Mesenteric fat pad (tissue), 1 donor: ENCODE measurements around the gene LSM10. TPM values are rescaled to one million over a fixed set of nuclear protein-coding genes. Genes with fewer than 3 reads are reported as not detected.

Experiments used
- DNase-seq: peaks from one replicate; pipeline ENCODE4 v3.0.0-alpha.2; 2020; ENCODE audit warnings: low spot score
- total RNA-seq: library from RNA; stranded (reverse); fragmentation: NEBNext Ultra II Directional; extraction: Animal tissue kit (Norgen Biotek cat#: 25700); gene quantifications from one replicate; pipeline ENCODE4 v1.2.1, GENCODE V29; 2021
- donor health status: DM: yes; HTN: yes; CAD: no.

Gene LSM10
- total RNA-seq, 1 donor from 2014 or later = 50.1 TPM

DNA sequence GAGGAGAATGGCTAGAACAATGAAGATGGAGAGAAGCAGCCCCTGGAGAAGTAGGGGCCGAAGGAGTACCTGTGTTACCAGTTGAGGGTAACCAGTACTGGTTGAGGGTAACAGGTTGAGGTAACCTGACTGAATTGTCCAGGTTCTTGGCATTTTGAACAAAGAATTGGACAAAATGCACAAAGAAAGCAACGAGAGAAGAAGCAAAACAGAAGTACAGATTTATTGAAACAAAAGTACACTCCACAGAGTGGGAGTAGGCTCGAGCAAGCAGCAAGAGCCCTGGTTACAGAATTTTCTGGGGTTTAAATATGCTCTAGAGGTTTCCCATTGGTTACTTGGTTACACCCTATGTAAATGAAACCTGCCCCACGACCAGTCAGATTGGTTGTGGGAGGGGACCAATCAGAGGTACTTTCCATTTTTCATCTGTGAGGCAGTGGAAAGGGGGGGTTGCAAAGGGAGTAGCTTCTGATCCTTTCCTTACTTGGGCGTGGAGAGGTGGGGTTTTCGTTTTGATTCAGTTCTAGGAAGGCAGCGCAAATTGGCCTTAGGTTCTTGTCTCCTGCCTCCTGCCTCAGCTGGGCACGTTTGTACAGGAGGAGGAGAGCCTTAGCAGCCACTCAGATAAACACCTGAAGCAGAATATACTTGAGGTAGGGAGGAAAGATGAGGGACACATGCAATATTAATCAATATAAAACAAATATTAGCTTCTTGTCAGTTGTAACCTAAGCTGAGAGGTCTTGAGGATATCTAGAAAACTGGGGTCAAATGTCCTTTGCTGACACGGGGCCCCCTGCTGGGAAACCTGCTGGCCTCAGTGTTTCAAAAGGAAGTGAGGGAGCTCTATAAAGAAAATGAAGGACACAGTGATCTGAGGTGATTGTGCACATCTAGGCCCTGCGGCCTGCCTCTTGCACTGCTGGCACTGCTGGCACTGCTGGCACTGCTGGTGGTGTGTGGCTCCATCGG lies 14.3 kb upstream of the LSM10 start:
- DNase-seq = no peak

DNA sequence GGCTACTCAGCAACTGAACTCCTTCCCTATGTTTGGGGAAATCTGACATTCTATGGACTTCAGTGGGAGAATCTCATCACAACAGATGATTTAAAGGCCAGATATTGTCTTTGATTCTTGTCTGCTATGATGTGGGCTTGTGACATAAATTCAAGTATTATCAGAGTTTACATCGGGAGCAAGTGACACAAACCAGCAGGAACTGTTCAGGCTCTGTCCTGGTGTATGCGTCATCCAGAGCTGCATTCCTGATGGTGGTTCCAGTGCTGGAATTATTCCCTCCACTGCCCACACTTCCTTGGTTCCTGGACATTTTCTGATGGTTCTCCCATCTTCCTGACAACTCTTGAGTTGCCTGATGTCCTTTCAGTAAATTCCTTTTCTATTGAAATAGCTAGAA lies 10.8 kb upstream of the LSM10 start:
- no peak for DNase-seq

DNA sequence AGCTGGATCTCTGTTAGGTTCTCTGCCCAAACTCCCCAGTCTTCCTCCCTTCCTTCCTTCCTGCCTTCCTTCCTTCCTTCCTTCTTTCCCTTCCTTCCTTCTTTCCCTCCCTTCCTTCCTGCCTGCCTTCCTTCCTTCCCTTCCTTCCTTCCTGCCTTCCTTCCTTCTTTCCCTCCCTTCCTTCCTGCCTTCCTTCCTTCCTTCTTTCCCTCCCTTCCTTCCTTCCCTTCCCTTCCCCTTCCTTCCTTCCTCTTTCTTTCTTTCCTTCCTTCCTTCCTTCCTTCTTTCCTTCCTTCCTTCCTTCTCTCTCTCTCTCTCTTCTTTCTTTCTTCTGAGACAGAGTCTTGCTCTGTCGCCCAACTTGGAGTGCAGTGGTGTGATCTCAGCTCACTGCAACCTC lies 8.7 kb upstream of the LSM10 start:
- no peak for DNase-seq

DNA sequence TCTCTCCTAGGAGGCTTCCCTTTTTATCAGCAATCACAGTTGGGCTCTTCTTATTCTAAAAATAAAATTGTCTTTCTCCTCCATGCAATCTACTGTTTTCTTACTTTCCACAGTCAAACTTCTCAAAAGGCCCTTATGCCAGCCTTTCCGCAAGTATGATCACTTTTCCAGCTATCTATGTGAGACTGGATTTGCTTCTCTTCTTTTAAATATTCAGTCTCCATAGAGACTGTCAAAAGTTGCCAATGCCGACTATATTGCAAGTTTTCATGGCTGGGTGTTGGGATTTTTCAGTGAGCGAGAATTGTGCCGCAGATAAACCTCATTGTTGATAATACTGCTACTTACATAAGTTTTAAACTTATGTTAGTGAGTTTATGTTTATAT lies 4.8 kb upstream of the LSM10 start:
- no peak for DNase-seq

DNA sequence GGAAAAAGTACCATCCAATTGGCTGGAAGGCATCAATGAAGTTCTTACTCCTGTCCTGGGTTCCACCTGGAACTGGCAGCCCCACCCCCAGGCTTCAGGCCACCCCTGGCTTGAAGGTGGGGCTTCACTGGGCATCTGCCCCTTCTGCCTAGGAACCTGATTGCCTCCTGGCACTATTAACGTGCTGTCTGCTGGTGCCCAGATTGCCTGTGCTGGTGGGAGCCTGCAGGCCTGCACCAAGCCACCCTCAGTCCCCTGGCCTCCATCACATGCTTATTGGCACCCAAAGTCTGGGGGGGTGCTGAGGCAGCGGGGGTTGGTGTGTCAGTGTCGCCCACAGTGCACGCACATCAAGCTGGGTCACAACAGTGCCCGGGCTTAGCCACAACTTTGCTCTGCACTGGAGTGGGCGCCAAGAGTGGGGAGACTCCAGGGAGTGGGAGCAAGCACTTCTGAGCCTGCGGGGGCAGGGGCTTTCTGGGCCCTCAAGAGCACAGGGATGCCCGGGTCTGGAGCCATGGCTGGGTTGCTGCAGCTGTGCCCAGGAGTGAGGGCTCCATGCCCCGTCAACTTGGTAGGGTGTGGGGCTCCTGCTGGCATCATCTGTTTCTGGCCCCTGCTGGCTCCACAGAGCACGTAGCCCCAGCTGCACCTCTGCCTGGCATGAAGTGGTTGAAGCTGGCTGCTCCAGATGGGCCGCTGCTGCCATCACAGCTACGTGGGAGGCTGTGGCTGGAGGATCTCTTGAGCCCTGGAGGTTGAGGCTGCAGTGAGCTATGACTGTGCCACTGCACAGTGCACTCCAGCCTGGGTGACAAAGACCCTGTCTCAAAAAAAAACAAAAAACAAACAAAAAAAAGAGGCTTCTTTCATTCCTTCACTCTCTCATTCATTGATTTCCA lies 4.1 kb upstream of the LSM10 start:
- no peak for DNase-seq

DNA sequence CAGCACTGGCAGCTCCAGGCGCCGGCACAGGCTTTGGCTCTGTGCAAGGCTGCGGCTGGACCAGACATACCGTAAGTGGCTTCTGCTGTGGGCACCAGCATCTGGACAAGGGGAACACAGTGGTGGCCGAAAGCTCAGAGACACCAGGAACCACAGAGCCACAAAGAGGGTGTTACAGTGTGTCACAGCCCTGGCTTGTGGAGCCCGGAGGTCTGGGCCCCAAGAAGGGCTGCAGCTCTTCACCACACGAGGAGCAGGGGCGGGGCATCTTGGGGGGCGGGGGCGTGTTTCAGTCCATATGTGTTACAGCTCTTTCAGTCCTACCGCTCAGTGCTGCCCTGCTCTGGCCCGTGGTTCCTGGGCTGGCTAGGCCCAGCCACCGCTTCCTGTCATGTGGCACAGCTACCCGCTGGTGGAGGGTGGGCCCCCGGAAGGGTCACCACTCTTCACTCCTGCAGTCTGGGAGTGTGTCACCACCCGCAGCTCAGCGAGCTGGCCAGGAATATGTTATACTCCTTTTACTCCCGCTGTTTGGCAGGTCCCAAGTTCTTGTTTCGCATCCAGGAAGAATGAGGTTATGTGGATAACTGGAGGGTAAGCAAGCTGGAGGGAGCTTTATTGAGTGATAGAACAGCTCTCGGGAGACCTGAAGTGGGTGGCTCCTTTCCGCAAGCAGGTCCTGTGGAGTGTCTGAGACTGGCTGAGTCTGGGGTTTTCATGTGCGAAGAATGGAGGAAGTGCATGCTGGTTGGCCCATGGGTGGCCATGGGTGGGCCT lies 3.3 kb upstream of the LSM10 start:
- no peak for DNase-seq

DNA sequence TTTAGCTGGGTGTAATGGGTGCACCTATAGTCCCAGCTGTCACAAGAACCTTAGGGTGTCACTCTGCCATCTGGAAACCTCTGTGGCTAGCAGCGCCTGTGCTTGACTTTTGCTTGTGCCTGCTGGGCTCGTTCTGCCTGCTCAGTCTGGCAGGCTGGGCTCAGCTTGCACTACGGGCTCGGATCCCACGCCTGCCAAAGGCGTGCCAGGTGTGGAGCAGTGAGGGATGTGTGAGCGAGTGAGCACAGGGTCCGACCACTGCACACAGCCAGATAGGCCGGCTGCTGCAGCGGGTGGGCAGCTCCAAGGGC lies 2.8 kb upstream of the LSM10 start:
- DNase-seq = no peak

DNA sequence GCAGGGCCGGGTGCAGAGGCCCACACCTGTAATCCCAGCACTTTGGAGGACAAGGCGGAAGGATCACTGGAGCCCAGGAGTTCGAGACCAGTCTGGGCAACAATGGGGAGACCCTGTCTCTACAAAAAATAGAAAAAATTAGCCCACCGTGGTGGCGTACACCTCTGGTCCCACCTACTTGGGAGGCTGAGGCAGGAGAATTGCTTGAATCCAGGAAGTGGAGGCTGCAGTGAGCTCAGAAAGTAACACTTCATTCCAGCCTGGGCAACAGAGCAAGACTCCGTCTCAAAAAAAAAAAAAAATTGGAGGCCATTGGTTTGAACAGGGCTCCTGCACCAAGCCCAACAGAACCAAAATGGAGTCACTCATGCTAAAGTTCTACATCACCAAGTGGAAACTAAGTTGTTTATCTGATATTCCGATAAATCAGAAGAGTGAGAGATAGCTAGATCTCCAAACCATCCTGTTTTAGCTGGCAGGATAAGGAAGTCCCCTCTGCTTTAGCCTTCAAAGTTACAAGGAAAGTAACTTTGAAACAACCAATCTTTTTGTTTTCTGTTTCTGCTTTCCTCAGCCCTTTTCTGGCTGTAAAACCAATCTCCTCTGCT lies 766 bp upstream of the LSM10 start:
- DNase-seq = no peak

DNA sequence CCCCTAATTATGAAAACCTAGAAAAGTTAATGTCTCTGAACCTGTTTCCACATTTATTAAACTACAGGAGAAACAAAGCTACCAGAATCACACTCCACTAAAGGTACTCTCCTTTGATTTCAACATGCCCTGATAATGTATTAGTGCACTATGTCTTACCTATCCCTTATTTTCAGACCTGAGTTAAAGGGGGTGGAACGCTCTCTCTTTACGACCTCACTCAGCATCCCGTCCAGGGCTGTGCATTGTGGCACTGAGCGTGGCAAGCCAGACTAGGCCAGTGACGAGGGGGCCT lies 678 bp downstream of the LSM10 start:
- DNase-seq = no peak

DNA sequence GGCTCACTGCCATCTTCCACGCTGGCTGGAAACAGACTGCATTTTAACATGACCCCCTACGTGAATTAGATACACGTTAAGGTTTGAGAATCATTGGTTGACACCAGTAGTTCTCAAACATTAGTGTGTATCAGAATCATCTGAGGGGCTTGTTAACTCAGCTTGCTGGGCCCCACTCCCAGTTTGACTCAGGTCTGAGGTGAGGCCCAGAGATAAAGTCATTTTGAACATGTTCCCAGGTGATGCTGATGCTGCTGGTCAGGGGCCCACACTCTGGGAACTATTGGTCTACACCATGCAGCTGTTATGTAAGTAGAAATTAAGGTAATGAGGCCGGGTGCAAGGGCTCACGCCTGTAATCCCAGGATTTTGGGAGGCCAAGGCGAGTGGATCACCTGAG lies 1.3 kb downstream of the LSM10 start:
- DNase-seq = no peak

DNA sequence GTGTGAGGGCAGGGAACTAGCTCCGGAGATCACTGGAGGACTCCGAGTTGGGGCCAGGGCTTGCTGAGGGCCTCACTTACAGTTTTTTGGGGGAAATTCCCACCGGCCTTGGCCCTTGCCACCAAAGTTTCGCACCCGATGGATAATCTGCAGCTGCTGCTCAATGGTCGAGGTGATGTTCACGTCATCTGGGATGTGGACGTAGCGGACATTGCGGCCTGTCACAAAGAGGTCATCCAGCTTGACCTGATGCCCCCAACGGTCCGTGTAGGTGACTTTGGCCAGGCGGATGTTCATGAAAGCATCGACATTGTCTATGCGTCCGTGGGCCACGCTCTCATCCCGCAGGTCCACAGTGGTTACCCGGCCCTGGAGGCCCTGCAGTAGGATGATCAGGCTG lies 4.0 kb downstream of the LSM10 start:
- no peak for DNase-seq

DNA sequence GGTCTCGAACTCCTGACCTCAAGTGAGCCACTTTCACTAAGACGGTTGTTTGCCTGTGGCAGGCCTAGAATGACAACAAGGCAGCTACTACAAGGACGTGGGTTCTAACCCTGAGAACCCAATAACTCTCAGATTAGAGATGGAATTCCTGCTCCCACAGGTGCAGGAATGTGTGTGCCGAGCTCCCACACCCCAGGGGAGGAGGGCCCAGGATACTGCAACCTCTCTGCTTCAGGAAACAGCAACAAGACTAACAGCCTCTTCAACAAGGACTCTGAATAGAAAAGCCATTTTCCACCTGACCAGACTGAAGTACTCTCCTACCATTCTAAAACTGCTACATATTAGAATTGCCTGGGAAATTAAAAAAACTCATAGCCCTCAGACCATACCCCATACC lies 4.9 kb downstream of the LSM10 start:
- DNase-seq = no peak

DNA sequence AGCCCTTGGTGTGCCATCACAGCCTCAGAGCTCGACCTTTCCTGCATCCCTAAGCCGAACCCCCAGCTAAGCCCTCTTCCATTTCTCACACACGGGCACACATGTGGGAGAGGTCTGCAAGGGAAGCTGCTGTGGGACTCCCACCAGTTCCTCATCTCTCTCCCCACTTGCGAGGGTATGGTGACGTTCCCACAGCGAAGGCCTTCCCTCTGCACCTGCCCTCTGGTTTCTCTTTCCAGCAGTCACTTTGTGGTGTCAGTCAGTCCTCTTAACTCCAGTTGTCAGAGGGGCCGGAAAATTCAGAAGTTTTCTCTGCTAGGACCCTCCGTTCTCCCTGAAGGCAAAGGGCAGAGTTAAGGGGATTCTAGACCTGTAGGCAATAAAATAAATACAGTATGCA lies 6.4 kb downstream of the LSM10 start:
- DNase-seq = no peak

DNA sequence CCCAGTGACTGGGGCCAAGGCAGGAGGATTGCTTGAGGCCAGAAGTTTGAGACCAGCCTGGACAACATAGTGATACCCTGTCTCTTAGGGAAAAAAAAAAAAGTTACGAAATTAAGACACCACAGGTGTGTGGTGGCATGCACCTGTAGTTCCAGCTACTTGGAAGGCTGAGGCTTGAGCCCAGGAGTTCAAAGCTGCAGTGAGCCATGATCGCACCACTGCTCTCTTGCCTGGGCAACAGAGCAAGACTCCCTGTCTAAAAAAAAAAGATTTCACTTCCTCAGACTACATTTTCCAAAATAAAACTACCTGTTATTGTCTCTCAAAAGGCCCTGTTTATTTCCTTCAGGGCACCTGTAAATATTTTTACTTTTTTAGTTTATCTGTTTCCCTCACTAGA lies 7.3 kb downstream of the LSM10 start:
- no peak for DNase-seq

DNA sequence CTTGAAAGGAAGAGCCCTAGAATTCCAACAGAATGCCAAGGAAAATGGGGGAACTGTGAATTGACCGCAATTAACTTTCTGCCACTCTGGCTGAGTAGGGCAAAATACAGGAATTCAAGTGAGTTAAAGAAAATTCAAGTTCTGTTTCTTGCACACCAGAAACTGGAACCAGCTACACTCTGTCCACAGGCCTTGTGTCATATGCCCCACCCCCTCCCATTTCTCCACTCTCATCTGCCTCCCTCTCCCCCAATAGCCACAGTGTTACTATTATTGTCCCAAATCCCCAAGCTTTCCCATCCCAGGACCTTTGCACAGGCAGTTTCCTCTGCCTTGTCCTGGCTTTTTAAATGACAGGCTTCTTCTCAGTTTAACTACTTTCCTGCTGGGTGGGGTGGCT lies 7.7 kb downstream of the LSM10 start:
- no peak for DNase-seq

DNA sequence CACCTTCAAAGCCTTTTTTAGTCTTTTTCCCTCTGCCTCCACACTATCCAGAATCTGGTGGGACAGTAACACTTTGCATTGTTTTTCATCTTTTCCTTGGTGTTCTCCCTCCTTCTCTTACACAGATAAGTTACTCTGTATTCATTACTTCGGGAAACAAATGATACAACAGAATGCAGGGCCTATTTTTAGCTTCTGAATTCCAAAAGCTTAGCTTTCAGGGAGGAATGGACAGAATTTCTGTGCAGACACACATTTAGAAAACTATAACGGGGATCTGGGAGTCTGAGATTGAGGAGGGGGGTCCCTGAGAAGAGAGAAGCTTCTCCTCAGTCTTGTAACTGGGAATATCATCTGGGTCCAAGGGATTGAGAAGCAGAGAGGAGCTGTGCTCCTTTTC lies 8.4 kb downstream of the LSM10 start:
- DNase-seq = no peak

DNA sequence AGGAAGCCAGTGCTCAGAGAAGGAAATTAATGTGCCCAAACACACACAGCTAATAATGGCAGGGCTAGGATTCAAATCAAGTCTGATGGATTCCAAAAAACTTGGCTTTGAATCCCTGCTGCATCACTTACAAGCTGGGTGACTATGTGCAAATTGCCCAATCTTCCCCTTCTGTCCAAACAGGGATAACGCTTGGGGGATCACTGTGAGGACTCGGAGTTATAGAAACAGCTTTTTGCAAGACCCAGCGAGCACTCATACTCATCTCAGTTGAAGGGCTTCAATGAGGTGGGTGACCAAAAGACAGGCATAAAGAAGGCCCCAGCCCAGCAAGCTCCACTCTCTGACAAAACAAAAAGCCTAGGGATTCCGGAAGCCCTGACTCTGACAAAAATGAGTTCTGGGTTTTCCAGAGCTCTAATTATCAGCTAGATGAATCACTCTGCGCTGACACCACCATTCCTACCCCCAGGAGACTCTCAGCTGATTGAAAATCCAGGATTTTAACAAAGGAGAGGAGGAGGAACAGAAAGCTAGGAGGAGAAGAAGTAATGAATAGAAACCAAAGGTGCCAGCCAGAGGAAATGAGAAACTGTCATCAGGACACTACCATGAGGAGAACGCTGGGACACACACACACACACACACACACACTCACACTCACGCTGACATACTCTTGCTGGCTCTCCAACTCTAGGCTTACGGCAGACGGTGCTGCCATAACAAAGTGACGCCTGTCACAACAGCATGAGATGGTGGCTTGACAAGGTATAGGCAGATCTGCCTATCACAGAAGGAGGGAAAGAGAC lies 10.4 kb downstream of the LSM10 start:
- DNase-seq = no peak

DNA sequence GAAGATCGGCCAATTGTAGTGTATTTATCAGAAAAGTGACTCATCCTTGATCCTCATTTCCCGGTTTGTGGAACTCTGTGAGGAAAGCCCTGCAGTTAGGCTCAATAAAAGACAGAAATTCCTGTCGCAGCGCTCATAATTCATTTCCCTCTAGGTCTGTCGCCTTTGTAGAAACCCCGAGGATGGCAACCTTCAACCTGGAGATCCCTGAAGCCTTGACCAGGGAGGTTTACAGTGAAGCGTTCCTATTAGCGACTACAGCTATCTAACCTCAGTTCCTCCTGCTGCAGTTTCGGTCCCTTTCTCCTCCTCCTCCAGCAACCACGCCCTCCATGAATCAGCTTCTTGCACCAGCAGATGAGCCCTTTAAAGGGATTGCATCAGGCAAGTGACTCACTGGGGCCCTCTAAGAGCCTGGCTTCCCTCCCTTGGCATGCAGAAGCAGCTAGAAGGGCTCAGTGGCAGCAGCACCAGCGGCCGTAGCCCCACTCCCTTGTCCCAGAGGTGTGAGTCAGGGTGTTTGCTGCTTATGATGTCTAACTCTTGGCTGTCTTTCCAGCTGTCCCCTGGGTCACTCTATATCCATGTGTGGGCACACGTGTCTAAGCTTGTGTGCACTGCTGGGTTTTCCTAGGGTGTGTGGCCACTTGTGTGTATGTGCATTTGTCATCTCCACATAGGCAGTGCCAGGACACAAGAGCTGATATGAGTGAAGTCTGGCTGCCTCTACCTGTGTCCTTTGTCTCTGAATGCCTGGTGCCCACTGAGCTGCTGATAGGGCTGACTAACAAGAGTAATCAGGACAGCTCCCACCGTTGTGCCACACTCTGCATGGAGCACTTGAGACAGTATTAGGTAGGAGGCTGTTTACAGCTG lies 11.2 kb downstream of the LSM10 start:
- peak; percentile 94 for DNase-seq

DNA sequence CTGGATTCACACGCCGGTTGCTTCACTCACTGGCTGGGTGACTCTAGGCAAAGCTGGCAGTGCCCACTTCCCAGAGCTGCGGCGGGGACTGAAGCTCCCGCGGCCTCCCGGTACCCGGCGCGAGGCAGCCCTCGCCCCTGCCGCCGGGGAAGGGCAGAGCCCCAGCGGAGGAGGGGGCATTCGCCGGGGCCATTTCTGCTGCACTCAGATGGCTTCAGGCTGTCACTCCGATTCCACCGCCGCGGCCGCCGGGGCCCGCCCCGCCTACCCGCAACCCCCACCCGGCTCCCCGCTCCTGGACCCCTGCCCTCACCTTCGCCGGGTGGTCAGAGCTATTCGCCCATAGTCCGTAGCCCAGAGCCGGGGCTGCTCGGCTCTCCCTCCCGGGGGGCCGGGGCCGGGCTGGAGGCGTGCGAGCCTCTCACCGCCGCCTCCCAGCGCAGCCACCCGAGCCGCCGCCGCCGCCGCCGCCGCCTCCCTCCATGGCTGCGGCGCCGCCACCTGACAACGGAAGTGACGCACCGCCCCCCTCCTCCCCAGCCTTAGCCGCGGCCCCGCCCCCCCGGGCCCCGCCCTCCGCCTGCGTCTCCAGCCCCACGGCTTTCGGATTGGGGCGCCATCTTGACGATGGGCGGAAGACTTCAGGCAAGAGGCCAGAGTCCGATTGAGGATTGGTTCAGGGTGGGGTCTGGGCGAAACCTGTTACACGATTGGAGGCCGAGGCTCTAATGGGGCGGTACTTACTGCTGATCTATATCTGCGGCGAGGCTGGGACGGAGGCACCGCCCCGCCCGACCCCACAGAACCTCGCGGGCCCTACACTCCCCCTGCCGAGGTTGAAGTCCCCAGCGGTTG lies 12.1 kb downstream of the LSM10 start, which contains the start of gene STK40:
STK40 (minus strand) TSS at position 515 of the 855 bp plus-strand sequence. CDS start 24,592 bp downstream, outside the sequence.
- DNase-seq = peak; percentile 99
